HepG2 (cell line): Measurements from ENCODE around the gene CDC25C. TPM values are rescaled to one million over a fixed set of nuclear protein-coding genes. Genes with fewer than 3 reads are reported as not detected.

Source experiments
- ATAC-seq: fragments of 200-7000 bp; cut with Tn5 transposase; 3 replicates; pipeline ENCODE4 v1.9.1; 2020; ENCODE audit warnings: mild to moderate bottlenecking, moderate library complexity
- BruUV-seq: library from RNA; stranded (reverse); fragments of 400-500 nt; replicated peaks from 2 replicates; lab custom pipeline; 2021; lab: Mats Ljungman, UMichigan
- CTCF ChIA-PET: fragments of 300-600 bp; formaldehyde crosslinking; extraction: SDS; loops from one replicate; lab custom pipeline; 2021; ENCODE audit warnings: low total read pairs, inconsistent platforms, low intra/inter-chr PET ratio; lab: Yijun Ruan, JAX
- POLR2A ChIA-PET: fragments of 350-600 bp; sonication (Branson Sonifier 250); formaldehyde crosslinking; loops from one replicate; lab custom pipeline; 2020; ENCODE audit warnings: antibody characterized with exemption, inconsistent platforms; lab: Yijun Ruan, JAX
- DNase-seq: peaks from one replicate; pipeline ENCODE4 v3.0.0-alpha.2; 2015; ENCODE audit warnings: low spot score
- FAIRE-seq: peaks from 3 replicates; lab custom pipeline; 2011; peaks lifted over from hg19 to GRCh38; lab: Jason Lieb, UNC
- H2AFZ ChIP-seq: one replicate; pipeline ENCODE4 v1.6.1; 2011; ENCODE audit warnings: low read length, inconsistent platforms
- H3K27ac ChIP-seq: fragments of 300-600 bp; 3 replicates; pipeline ENCODE4 v1.8.0; 2011; ENCODE audit warnings: mixed run types, mild to moderate bottlenecking, mixed read lengths, low read length, inconsistent platforms; ENCODE audit not compliant: insufficient read depth; ENCODE audit errors: extremely low read length
- H3K27me3 ChIP-seq, 2 experiments: fragments of 200-600 bp in 1 of 2; 2 replicates in 1 of 2; 3 replicates in 1 of 2; pipeline versions ENCODE4 v1.6.0 to v1.8.0; 2011; ENCODE audit warnings: low read length in 2 of 2, mild to moderate bottlenecking in 2 of 2, moderate library complexity in 2 of 2, inconsistent platforms in 1 of 2; ENCODE audit not compliant: insufficient read depth in 2 of 2, control insufficient read depth in 1 of 2
- H3K36me3 ChIP-seq, 2 experiments: fragments of 200-600 bp in 1 of 2; replicated peaks in 1 of 2; 2 replicates in 1 of 2; 3 replicates in 1 of 2; pipeline versions ENCODE4 v1.5.1 to v1.8.0; 2011; ENCODE audit warnings: low read length in 2 of 2, inconsistent platforms in 1 of 2; ENCODE audit not compliant: insufficient read depth in 2 of 2, control insufficient read depth in 1 of 2
- H3K4me1 ChIP-seq: 2 replicates; pipeline ENCODE4 v1.5.1; 2012; ENCODE audit warnings: low read length, inconsistent platforms; ENCODE audit not compliant: insufficient read depth
- H3K4me2 ChIP-seq: 2 replicates; pipeline ENCODE4 v1.6.0; 2011; ENCODE audit warnings: low read depth, low read length, inconsistent platforms
- H3K4me3 ChIP-seq, 3 experiments: fragments of 200-600 bp in 1 of 3; sonication (generic), shearing (Covaris generic) in 1 of 3; replicated peaks in 1 of 3; 2 replicates each; pipeline ENCODE4 v1.5.1; 2011 to 2016; ENCODE audit warnings: low read length in 3 of 3, inconsistent platforms in 2 of 3, low read depth in 2 of 3, mild to moderate bottlenecking in 2 of 3, control low read depth in 1 of 3, mixed read lengths in 1 of 3; ENCODE audit not compliant: insufficient read depth in 1 of 3
- H3K79me2 ChIP-seq: one replicate; pipeline ENCODE4 v1.6.1; 2011; ENCODE audit warnings: low read length, inconsistent platforms; ENCODE audit not compliant: insufficient read depth
- H3K9ac ChIP-seq: 2 replicates; pipeline ENCODE4 v1.6.0; 2011; ENCODE audit warnings: mild to moderate bottlenecking, low read depth, low read length, inconsistent platforms; ENCODE audit not compliant: insufficient read depth
- H3K9me3 ChIP-seq: 2 replicates; pipeline ENCODE4 v1.5.1; 2012; ENCODE audit warnings: mild to moderate bottlenecking, low read length
- H4K20me1 ChIP-seq: 2 replicates; pipeline ENCODE4 v1.6.0; 2011; ENCODE audit warnings: inconsistent platforms, mild to moderate bottlenecking, low read length, moderate library complexity; ENCODE audit not compliant: insufficient read depth
- MXD4 ChIP-seq: IDR thresholded peaks from 2 replicates; pipeline ENCODE4 v1.6.1; 2016; ENCODE audit warnings: mild to moderate bottlenecking, missing biosample characterization, missing genetic modification reagents
- POLR2A ChIP-seq, 2 experiments: IDR thresholded peaks; 2 replicates each; pipeline ENCODE4 v1.6.1; 2011; ENCODE audit warnings: low read depth in 2 of 2, low read length in 2 of 2, mild to moderate bottlenecking in 1 of 2, moderate library complexity in 1 of 2; ENCODE audit not compliant: insufficient read depth in 1 of 2
- TRIM22 ChIP-seq: fragments of 450-650 bp; IDR thresholded peaks from 2 replicates; pipeline ENCODE4 v1.6.1; 2017
- ZBTB25 ChIP-seq: IDR thresholded peaks from 2 replicates; pipeline ENCODE4 v1.6.1; 2018; ENCODE audit warnings: missing genetic modification reagents
- ZNF512B ChIP-seq: sonication (generic); formaldehyde crosslinking; IDR thresholded peaks from 2 replicates; pipeline ENCODE4 v1.5.1; 2020; ENCODE audit warnings: missing genetic modification reagents, mild to moderate bottlenecking, borderline replicate concordance
- ZNF891 ChIP-seq: sonication (generic); formaldehyde crosslinking; IDR thresholded peaks from 2 replicates; pipeline ENCODE4 v1.5.0; 2020; ENCODE audit warnings: mild to moderate bottlenecking, missing genetic modification reagents
- WGBS: methylation state at CpG from one replicate; pipeline ENCODE4 v1.1.6; 2017; ENCODE audit warnings: low lambda C conversion rate; 5-methylcytosine and 5-hydroxymethylcytosine counted together
- in situ Hi-C: cut with HindIII; loops from 2 replicates; pipeline ENCODE4 v1.10.0; 2017; ENCODE audit warnings: low pct_unique_long_range_greater_than_20kb; ENCODE audit not compliant: extremely low pct_ligation_motif_present
- intact Hi-C: fragments of 100-400 bp; cut with micrococcal nuclease; formaldehyde crosslinking; loops from one replicate; pipeline ENCODE4 v1.10.0; 2022; ENCODE audit not compliant: unreplicated experiment
- polyA plus RNA-seq, 8 experiments: library from polyadenylated mRNA; depleted of rRNA in 3 of 8; stranded (reverse) in 7 of 8; unstranded in 1 of 8; fragments of >200 nt; fragmentation: Illumina TruSeq in 4 of 8; extraction: Trizol in 4 of 8; gene quantifications; 2 replicates each; pipeline versions ENCODE4 v1.2.1 to v1.2.3, GENCODE V29; 2011 to 2016; ENCODE audit warnings: low read depth in 4 of 8, missing spikeins in 1 of 8, mixed read lengths in 1 of 8; ENCODE audit not compliant: insufficient read depth in 1 of 8
- total RNA-seq, 5 experiments: library from RNA; depleted of rRNA; stranded (reverse); fragments of >200 nt; fragmentation: Illumina TruSeq; extraction: Trizol; gene quantifications; 2 replicates each; pipeline ENCODE4 v1.2.3, GENCODE V29; 2016; ENCODE audit warnings: low read depth in 1 of 5

Gene CDC25C
- total and polyA plus RNA-seq, 2 of the 13 experiments (the other 11 are each of a cell fraction or from before 2014, with no cell fraction given): 17.7 to 27.6 TPM

GRCh38 chr5:138257583-138257982 lies 74.0 kb downstream of the CDC25C start:
- 77% methylated on average over 14 of the region's 29 CpGs for WGBS
- no TSS peak for BruUV-seq
- no peak overlapping the region for H3K27ac ChIP-seq
- ATAC-seq (no peak), FAIRE-seq (no peak)
- peaks cover 0 to 3% of the 10 kb centered on the region in 2 experiments; a peak in 2 of 5 replicates for H3K27me3 ChIP-seq
- POLR2A ChIA-PET: no interaction called here
- H3K79me2 ChIP-seq: no peaks in the 10 kb centered on the region
- H3K9me3 ChIP-seq: no peaks in the 10 kb centered on the region
- in situ Hi-C loops: no loop called here
- TF ChIP-seq ZNF512B (no peak), ZBTB25 (CRISPR knock-in tag) (no peak), MXD4 (CRISPR knock-in tag) (no peak), TRIM22 (no peak), POLR2A (IDR thresholded peaks at IDR 0.05; ENCODE audit: insufficient read depth in 1 of 2, low read depth in 2 of 2, low read length in 2 of 2) (no peak), ZNF891 (CRISPR knock-in tag) (no peak)
- TF ChIP-seq, all 625 proteins: peak for 0
- Histone ChIP-seq H3K4me2 (no peak overlapping the region), H4K20me1 (no peaks in the 10 kb centered on the region), H3K9ac (no peak overlapping the region), H3K36me3 (no peaks in the 10 kb centered on the region), H3K4me1 (no peaks in the 10 kb centered on the region), H3K4me3 (no peak overlapping the region), H2AFZ (no peak overlapping the region)
- CTCF ChIA-PET: no interaction called here
- intact Hi-C loops: no loop called here
- DNase-seq: no peak
